Daoy (cell line): Measurements from ENCODE around the gene TMEM115. TPM values are rescaled to one million over a fixed set of nuclear protein-coding genes. Genes with fewer than 3 reads are reported as not detected.

Experiments used
- DNase-seq: peaks from one replicate; pipeline ENCODE4 v3.0.0-alpha.2; 2015; ENCODE audit warnings: low read depth
- total RNA-seq: library from RNA; depleted of rRNA; stranded (reverse); fragments of >200 nt; shearing (Covaris generic); gene quantifications from 2 replicates; pipeline ENCODE4 v1.2.3, GENCODE V29; 2014

Gene TMEM115
- total RNA-seq, 1 experiment from 2014 or later, result 33.9 TPM

- no peak for DNase-seq
Observed at GRCh38 chr3:50353245-50354004, 5.9 kb downstream of the TMEM115 start.

- DNase-seq, result no peak
Observed at GRCh38 chr3:50352781-50353180, 6.5 kb downstream of the TMEM115 start.

GRCh38 chr3:50351323-50351697 is 8.0 kb downstream of the TMEM115 start:
- DNase-seq, result no peak

GRCh38 chr3:50350527-50351322 is 8.6 kb downstream of the TMEM115 start, which contains the start of the genes CYB561D2 and NPRL2:
TSS of gene CYB561D2 (plus strand) at chr3:50350862. CDS start at chr3:50351434, 572 bp downstream.
TSS of gene NPRL2 (minus strand) at chr3:50350775. CDS start at chr3:50350652, 123 bp downstream.
- peak; percentile 96 for DNase-seq

GRCh38 chr3:50350213-50350526 is 9.2 kb downstream of the TMEM115 start:
- DNase-seq, result no peak

GRCh38 chr3:50347187-50347813 is 12.0 kb downstream of the TMEM115 start:
- peak; percentile 77 for DNase-seq

- peak; percentile 70 for DNase-seq
Observed at GRCh38 chr3:50345586-50346234, 13.6 kb downstream of the TMEM115 start, which contains the start of gene ZMYND10. TSS of gene ZMYND10 (minus strand) at chr3:50345732. CDS start at chr3:50345579, 153 bp downstream.

GRCh38 chr3:50345008-50345407 is 14.3 kb downstream of the TMEM115 start:
- no peak for DNase-seq

- DNase-seq, result no peak
Observed at GRCh38 chr3:50342813-50343633, 16.3 kb downstream of the TMEM115 start.

GRCh38 chr3:50341996-50342650 is 17.2 kb downstream of the TMEM115 start:
- no peak for DNase-seq

- no peak for DNase-seq
Observed at GRCh38 chr3:50341537-50341936, 17.8 kb downstream of the TMEM115 start.

- no peak for DNase-seq
Observed at GRCh38 chr3:50340448-50341329, 18.6 kb downstream of the TMEM115 start, which contains the start of gene RASSF1. TSS of gene RASSF1 (minus strand) at chr3:50340836. CDS start at chr3:50340805, 31 bp downstream.

- no peak for DNase-seq
Observed at GRCh38 chr3:50340147-50340447, 19.2 kb downstream of the TMEM115 start.

- DNase-seq, result no peak
Observed at GRCh38 chr3:50339485-50340146, 19.7 kb downstream of the TMEM115 start.

GRCh38 chr3:50338965-50339364 is 20.4 kb downstream of the TMEM115 start:
- DNase-seq, result no peak

- peak; percentile 98 for DNase-seq
Observed at GRCh38 chr3:50337175-50337861, 22.0 kb downstream of the TMEM115 start.

GRCh38 chr3:50336452-50337174 is 22.7 kb downstream of the TMEM115 start:
- DNase-seq, result peak; percentile 32
